Measurements from ENCODE around the gene NRAS. TPM values are rescaled to one million over a fixed set of nuclear protein-coding genes. Genes with fewer than 3 reads are reported as not detected.

The NRAS gene
- total and polyA plus RNA-seq, 9 of the 15 experiments (the other 6 are each of a cell fraction or from before 2014, with no cell fraction given): 40.7 to 94.5 (median 75.4) TPM

- no peak for TF ChIP-seq TRIM25 (IDR thresholded peaks at IDR 0.05; ENCODE audit: borderline replicate concordance)
- TF ChIP-seq HMBOX1 (IDR thresholded peaks at IDR 0.05): no peak
- peak; percentile 58; the same call in 1 of the 2 replicates for TF ChIP-seq KAT7 (CRISPR knock-in tag; IDR thresholded peaks at IDR 0.05; ENCODE audit: borderline replicate concordance)
- TF ChIP-seq, protein P1, sequence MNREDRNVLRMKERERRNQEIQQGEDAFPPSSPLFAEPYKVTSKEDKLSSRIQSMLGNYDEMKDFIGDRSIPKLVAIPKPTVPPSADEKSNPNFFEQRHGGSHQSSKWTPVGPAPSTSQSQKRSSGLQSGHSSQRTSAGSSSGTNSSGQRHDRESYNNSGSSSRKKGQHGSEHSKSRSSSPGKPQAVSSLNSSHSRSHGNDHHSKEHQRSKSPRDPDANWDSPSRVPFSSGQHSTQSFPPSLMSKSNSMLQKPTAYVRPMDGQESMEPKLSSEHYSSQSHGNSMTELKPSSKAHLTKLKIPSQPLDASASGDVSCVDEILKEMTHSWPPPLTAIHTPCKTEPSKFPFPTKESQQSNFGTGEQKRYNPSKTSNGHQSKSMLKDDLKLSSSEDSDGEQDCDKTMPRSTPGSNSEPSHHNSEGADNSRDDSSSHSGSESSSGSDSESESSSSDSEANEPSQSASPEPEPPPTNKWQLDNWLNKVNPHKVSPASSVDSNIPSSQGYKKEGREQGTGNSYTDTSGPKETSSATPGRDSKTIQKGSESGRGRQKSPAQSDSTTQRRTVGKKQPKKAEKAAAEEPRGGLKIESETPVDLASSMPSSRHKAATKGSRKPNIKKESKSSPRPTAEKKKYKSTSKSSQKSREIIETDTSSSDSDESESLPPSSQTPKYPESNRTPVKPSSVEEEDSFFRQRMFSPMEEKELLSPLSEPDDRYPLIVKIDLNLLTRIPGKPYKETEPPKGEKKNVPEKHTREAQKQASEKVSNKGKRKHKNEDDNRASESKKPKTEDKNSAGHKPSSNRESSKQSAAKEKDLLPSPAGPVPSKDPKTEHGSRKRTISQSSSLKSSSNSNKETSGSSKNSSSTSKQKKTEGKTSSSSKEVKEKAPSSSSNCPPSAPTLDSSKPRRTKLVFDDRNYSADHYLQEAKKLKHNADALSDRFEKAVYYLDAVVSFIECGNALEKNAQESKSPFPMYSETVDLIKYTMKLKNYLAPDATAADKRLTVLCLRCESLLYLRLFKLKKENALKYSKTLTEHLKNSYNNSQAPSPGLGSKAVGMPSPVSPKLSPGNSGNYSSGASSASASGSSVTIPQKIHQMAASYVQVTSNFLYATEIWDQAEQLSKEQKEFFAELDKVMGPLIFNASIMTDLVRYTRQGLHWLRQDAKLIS (CRISPR knock-in tag; IDR thresholded peaks at IDR 0.05): 0 out of 2 replicates have a peak, but pooled peaks have one; percentile 59
- TF ChIP-seq BCL6 (CRISPR knock-in tag; IDR thresholded peaks at IDR 0.05): no peak
- TF ChIP-seq SNIP1 (IDR thresholded peaks at IDR 0.05; ENCODE audit: low read depth): no peak
- TF ChIP-seq ZNF551 (CRISPR knock-in tag; IDR thresholded peaks at IDR 0.05): peak; percentile 81; the same call in 1 of the 2 replicates
- TF ChIP-seq KHSRP (IDR thresholded peaks at IDR 0.05): peak; percentile 80
- TF ChIP-seq, protein P2, sequence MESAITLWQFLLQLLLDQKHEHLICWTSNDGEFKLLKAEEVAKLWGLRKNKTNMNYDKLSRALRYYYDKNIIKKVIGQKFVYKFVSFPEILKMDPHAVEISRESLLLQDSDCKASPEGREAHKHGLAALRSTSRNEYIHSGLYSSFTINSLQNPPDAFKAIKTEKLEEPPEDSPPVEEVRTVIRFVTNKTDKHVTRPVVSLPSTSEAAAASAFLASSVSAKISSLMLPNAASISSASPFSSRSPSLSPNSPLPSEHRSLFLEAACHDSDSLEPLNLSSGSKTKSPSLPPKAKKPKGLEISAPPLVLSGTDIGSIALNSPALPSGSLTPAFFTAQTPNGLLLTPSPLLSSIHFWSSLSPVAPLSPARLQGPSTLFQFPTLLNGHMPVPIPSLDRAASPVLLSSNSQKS (CRISPR knock-in tag; IDR thresholded peaks at IDR 0.05): 0 out of 2 replicates have a peak, but pooled peaks have one; percentile 20
- 0 out of 2 replicates have a peak, but pooled peaks have one; percentile 33 for TF ChIP-seq PKNOX1 (IDR thresholded peaks at IDR 0.05)
- no peak for TF ChIP-seq ZNF764 (CRISPR knock-in tag; IDR thresholded peaks at IDR 0.05; ENCODE audit: low read depth)
- TF ChIP-seq SRF (CRISPR knock-in tag; IDR thresholded peaks at IDR 0.05): peak in 1 of 2 experiments; percentile 42; a peak in 2 of 4 replicates
- no peak for TF ChIP-seq MECOM (CRISPR knock-in tag; IDR thresholded peaks at IDR 0.05)
- peak; percentile 92 for TF ChIP-seq GABPB1 (CRISPR knock-in tag; IDR thresholded peaks at IDR 0.05)
- no peak for TF ChIP-seq MCM5 (IDR thresholded peaks at IDR 0.05; ENCODE audit: low read depth)
- no peak for TF ChIP-seq DMBX1 (CRISPR knock-in tag; IDR thresholded peaks at IDR 0.05; ENCODE audit: borderline replicate concordance)
Observed at GRCh38 chr1:114716304-114717170, at the start of gene NRAS (continued).
